Skeletal muscle satellite cell (primary cell): ENCODE results near the gene CRTAC1.

Source experiments
- H3K27me3 ChIP-seq: 2 replicates; pipeline ENCODE4 v1.7.0; 2013; ENCODE audit warnings: low read length; ENCODE audit not compliant: control insufficient read depth, insufficient read depth
- H3K36me3 ChIP-seq: 2 replicates; pipeline ENCODE4 v1.7.0; 2013; ENCODE audit warnings: mild to moderate bottlenecking, control low read depth, low read length; ENCODE audit not compliant: insufficient read depth
- H3K4me1 ChIP-seq: 2 replicates; pipeline ENCODE4 v1.7.0; 2013; ENCODE audit warnings: low read length; ENCODE audit not compliant: control insufficient read depth, insufficient read depth
- H3K4me2 ChIP-seq: 2 replicates; pipeline ENCODE4 v1.7.0; 2013; ENCODE audit warnings: mild to moderate bottlenecking, low read length
- H3K4me3 ChIP-seq: 2 replicates; pipeline ENCODE4 v1.7.0; 2013; ENCODE audit warnings: low read length
- H3K9ac ChIP-seq: 2 replicates; pipeline ENCODE4 v1.7.0; 2013; ENCODE audit warnings: mild to moderate bottlenecking, low read depth, low read length, moderate library complexity
- H3K9me3 ChIP-seq: replicated peaks from 2 replicates; pipeline ENCODE4 v1.7.0; 2013; ENCODE audit warnings: mild to moderate bottlenecking, control low read depth, low read length

CRTAC1 gene

DNA sequence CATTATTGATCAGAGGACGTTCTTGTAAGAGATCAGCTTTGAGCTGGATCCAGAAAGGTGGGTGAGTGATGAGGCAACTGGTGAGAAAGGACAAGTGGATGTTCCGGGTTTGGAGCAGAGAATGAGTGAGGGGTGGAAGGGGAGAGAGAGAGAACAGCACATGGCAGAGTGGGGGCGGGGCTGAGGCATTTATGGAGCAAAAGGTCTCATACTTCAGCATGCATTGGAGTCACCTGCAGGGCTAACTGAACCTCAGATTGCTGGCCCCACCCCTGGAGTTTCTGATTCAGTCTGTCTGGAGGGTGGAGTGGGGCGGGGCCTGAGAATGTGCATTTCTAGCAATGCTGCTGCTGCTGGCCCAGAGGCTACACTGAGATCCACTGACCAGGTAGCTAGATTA lies 109.6 kb downstream of the CRTAC1 start:
- H3K36me3 ChIP-seq: no peaks in the 10 kb centered on the region
- H3K4me2 ChIP-seq: no peak overlapping the region
- no peaks in the 10 kb centered on the region for H3K4me1 ChIP-seq
- no peak overlapping the region for H3K9ac ChIP-seq
- no peaks in the 10 kb centered on the region for H3K9me3 ChIP-seq
- no peak overlapping the region for H3K4me3 ChIP-seq
- H3K27me3 ChIP-seq: peaks cover 51% of the 10 kb centered on the region

GRCh38 chr10:97919012-97919411 lies 111.4 kb downstream of the CRTAC1 start:
- H3K4me1 ChIP-seq: no peaks in the 10 kb centered on the region
- peaks cover 56% of the 10 kb centered on the region for H3K27me3 ChIP-seq
- no peak overlapping the region for H3K4me2 ChIP-seq
- H3K9me3 ChIP-seq: no peaks in the 10 kb centered on the region
- H3K36me3 ChIP-seq: no peaks in the 10 kb centered on the region
- no peak overlapping the region for H3K4me3 ChIP-seq
- no peak overlapping the region for H3K9ac ChIP-seq

DNA sequence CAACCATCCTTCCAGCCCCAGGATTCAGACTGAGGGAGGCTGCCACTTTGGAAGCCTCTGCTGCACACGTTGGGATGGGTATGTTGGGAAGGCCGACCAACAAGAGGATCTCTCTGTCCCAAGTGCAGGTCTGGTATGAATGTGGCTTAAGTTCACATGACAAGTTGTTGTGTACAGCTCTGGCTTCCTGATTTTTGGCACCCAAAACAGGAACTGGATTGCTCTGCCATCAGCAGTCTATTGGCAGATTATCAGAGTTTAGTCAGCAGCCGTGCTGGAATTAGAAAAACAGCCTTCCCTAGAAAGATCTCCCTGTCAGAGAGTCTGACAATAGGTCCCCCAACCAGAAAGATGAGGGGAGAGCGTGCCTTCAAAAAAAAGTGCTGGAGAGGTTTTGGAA lies 113.8 kb downstream of the CRTAC1 start:
- Histone ChIP-seq H3K4me1 (no peaks in the 10 kb centered on the region), H3K4me3 (no peak overlapping the region), H3K27me3 (peaks cover 69% of the 10 kb centered on the region), H3K4me2 (no peak overlapping the region), H3K9ac (no peak overlapping the region), H3K36me3 (no peaks in the 10 kb centered on the region), H3K9me3 (no peaks in the 10 kb centered on the region)

GRCh38 chr10:97915346-97916131 lies 114.9 kb downstream of the CRTAC1 start:
- H3K9me3 ChIP-seq: no peaks in the 10 kb centered on the region
- H3K4me3 ChIP-seq: no peak overlapping the region
- no peak overlapping the region for H3K9ac ChIP-seq
- H3K4me2 ChIP-seq: no peak overlapping the region
- H3K27me3 ChIP-seq: peaks cover 78% of the 10 kb centered on the region
- H3K4me1 ChIP-seq: no peaks in the 10 kb centered on the region
- H3K36me3 ChIP-seq: no peaks in the 10 kb centered on the region

DNA sequence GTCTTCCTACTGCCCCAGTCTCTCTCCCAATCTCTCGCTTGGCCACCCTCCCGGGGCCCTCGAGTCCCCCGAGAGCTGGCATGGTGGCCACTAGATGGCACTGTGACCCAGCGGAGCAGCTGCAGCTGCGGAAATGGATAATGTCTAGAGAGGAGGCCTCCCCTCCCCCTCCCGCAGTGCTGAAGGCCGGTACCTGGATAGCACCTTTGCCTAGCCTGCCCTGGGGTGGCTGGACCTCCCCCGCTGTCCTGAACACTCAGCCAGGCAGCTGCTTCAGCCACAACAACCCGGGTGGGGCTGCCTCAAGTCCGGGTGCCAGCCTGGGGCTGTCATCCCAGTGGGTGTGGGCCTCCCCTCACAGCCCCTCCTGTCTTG lies 115.6 kb downstream of the CRTAC1 start:
- no peaks in the 10 kb centered on the region for H3K36me3 ChIP-seq
- no peaks in the 10 kb centered on the region for H3K9me3 ChIP-seq
- no peak overlapping the region for H3K4me2 ChIP-seq
- peaks cover 80% of the 10 kb centered on the region for H3K27me3 ChIP-seq
- H3K9ac ChIP-seq: no peak overlapping the region
- no peak overlapping the region for H3K4me3 ChIP-seq
- no peaks in the 10 kb centered on the region for H3K4me1 ChIP-seq

DNA sequence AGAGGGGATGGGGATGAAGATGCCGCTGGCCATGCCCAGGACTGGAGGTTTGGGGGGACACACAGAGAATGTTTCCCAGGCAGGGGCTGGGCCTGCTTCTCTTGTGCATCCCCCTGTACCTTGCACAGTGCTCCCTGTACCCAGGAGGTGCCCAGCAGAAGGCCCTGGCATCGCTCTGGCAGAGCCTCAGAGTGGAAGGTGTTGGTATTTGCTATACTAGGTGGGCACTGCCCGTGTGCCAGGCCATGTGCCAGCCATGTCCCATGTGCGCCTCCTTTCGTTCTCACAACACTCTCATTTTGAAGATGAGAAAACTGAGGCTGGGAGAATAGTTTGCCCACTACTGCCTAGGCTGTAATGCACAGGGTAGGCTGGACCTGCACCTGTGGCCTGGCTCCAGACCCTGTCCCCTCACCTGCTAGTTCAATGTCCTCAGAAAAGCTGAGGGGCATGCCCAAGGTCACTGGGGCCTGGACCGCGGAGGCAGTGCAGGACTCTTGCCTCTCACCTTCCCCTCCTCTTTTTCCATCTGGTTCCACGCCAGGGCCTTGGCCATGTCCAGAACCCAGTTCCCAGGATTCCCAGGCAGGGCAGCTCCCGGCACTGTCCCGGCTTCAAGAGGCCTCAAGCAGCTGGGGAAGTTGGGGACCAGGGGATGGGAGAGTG lies 116.1 kb downstream of the CRTAC1 start:
- Histone ChIP-seq H3K4me2 (no peak overlapping the region), H3K27me3 (peaks cover 78% of the 10 kb centered on the region), H3K4me1 (no peaks in the 10 kb centered on the region), H3K9me3 (no peaks in the 10 kb centered on the region), H3K9ac (no peak overlapping the region), H3K36me3 (no peaks in the 10 kb centered on the region), H3K4me3 (no peak overlapping the region)

DNA sequence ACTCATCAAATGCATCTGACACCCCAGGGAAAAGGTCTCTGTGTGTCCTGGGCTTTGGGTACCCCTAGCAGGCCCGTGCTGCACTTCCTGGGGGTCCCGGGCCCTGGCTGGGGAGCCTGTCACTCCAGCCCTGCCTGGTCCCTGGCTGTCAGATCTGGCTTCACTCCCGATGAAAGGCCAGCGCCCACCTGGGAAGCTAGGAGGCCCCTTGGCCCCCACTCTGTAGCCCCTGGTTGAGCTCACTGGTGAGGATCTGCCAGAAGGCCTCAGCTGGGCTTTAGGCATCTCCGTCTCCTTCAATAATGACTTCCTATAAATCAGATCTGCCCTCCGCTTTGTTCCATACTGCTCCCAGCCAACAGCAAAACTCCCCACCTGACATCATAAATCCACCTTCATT lies 116.8 kb downstream of the CRTAC1 start:
- Histone ChIP-seq H3K36me3 (no peaks in the 10 kb centered on the region), H3K9ac (no peak overlapping the region), H3K9me3 (no peaks in the 10 kb centered on the region), H3K4me2 (no peak overlapping the region), H3K4me1 (no peaks in the 10 kb centered on the region), H3K4me3 (no peak overlapping the region), H3K27me3 (peaks cover 78% of the 10 kb centered on the region)

GRCh38 chr10:97913193-97913592 lies 117.2 kb downstream of the CRTAC1 start:
- Histone ChIP-seq H3K27me3 (peaks cover 78% of the 10 kb centered on the region), H3K4me3 (no peak overlapping the region), H3K9me3 (no peaks in the 10 kb centered on the region), H3K4me1 (no peaks in the 10 kb centered on the region), H3K36me3 (no peaks in the 10 kb centered on the region), H3K4me2 (no peak overlapping the region), H3K9ac (no peak overlapping the region)

DNA sequence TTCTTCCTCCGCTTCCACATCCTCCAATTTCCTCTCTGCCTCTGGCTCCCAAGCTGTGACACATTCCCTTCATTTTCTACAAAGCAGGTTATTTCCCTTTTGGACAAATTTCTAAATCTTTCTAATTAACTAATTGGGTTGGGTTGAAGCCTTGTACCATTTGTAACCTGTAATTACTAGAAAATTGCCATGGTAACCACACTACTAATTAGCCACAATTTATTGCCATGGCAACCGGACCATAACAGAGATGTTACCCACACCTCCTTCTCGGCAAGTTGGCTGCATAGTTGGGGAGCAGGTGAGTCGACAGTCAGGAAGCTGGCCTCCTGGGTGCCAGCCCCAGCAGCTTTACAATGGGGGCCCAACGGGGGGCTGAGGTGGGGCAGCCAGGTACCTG lies 119.2 kb downstream of the CRTAC1 start:
- Histone ChIP-seq H3K4me1 (no peaks in the 10 kb centered on the region), H3K9ac (no peak overlapping the region), H3K27me3 (peaks cover 76% of the 10 kb centered on the region), H3K4me3 (no peak overlapping the region), H3K4me2 (no peak overlapping the region), H3K36me3 (no peaks in the 10 kb centered on the region), H3K9me3 (no peaks in the 10 kb centered on the region)

DNA sequence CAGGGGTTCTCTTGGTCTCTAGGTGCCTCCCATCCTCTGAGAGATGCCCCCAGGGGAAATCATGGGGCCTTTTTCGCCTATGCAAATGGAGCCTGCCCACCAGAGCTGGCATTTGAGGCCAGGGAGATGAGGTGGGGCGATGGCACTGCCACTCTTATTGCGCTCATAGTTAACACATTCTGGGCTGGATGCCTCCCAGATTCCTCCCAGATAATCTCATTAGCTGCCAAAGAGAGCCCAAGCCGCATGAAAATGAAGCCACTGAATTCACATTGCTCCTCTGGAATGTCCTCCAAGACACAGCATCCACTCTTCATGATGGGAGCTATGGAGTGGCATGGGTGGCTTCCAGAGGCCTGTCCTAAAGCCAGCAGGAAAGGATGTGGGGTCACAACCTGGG lies 119.8 kb downstream of the CRTAC1 start:
- H3K4me1 ChIP-seq: no peaks in the 10 kb centered on the region
- no peak overlapping the region for H3K4me2 ChIP-seq
- H3K4me3 ChIP-seq: no peak overlapping the region
- no peak overlapping the region for H3K9ac ChIP-seq
- H3K27me3 ChIP-seq: peaks cover 76% of the 10 kb centered on the region
- H3K9me3 ChIP-seq: no peaks in the 10 kb centered on the region
- H3K36me3 ChIP-seq: no peaks in the 10 kb centered on the region

GRCh38 chr10:97907830-97908229 lies 122.6 kb downstream of the CRTAC1 start:
- H3K9ac ChIP-seq: no peak overlapping the region
- H3K36me3 ChIP-seq: no peaks in the 10 kb centered on the region
- H3K9me3 ChIP-seq: no peaks in the 10 kb centered on the region
- no peak overlapping the region for H3K4me2 ChIP-seq
- no peak overlapping the region for H3K4me3 ChIP-seq
- no peaks in the 10 kb centered on the region for H3K4me1 ChIP-seq
- peaks cover 81% of the 10 kb centered on the region for H3K27me3 ChIP-seq

- H3K4me1 ChIP-seq: no peaks in the 10 kb centered on the region
Observed at GRCh38 chr10:97907211-97907610, 123.2 kb downstream of the CRTAC1 start.

More at GRCh38 chr10:97907211-97907610, 123.2 kb downstream of the CRTAC1 start:
- no peak overlapping the region for H3K4me3 ChIP-seq
- no peak overlapping the region for H3K9ac ChIP-seq
- no peak overlapping the region for H3K4me2 ChIP-seq
- H3K9me3 ChIP-seq: no peaks in the 10 kb centered on the region
- peaks cover 75% of the 10 kb centered on the region for H3K27me3 ChIP-seq
- H3K36me3 ChIP-seq: no peaks in the 10 kb centered on the region
